Right atrium auricular region (tissue), 2 donors: ENCODE results near the gene DMD. TPM values are rescaled to one million over a fixed set of nuclear protein-coding genes. Genes with fewer than 3 reads are reported as not detected.

Source experiments
- DNase-seq: peaks from one replicate; pipeline ENCODE4 v3.0.0-alpha.2; 2019; ENCODE audit warnings: low spot score
- H3K27ac ChIP-seq, 2 donors: fragments of 200-600 bp; sonication (generic); 1 replicate in 1 of 2; 2 replicates in 1 of 2; pipeline ENCODE4 v1.5.1; 2016 to 2019
- H3K27me3 ChIP-seq, 2 donors: fragments of 200-600 bp; sonication (generic); one replicate each; pipeline versions ENCODE4 v1.5.1 to v1.6.0; 2017 to 2019
- H3K36me3 ChIP-seq: fragments of 200-600 bp; sonication (generic); one replicate; pipeline ENCODE4 v1.5.1; 2016
- H3K4me1 ChIP-seq, 2 donors: fragments of 200-600 bp; sonication (generic); one replicate each; pipeline versions ENCODE4 v1.5.1 to v1.6.0; 2017 to 2019
- H3K4me3 ChIP-seq, 2 donors: fragments of 200-600 bp; sonication (generic); 1 replicate in 1 of 2; 2 replicates in 1 of 2; pipeline ENCODE4 v1.5.1; 2017 to 2019; ENCODE audit warnings: mild to moderate bottlenecking in 1 of 2, moderate library complexity in 1 of 2
- H3K9me3 ChIP-seq, 2 donors: fragments of 200-600 bp; sonication (generic); one replicate each; pipeline ENCODE4 v1.5.1; 2019
- CTCF ChIP-seq, 2 donors: fragments of 200-600 bp; sonication (generic); IDR thresholded peaks; one replicate each; pipeline ENCODE4 v1.5.1; 2019; ENCODE audit warnings: antibody characterized with exemption in 2 of 2
- total RNA-seq, 2 donors: library from RNA; depleted of rRNA; stranded (reverse); fragments of >200 nt; gene quantifications; one replicate each; pipeline ENCODE4 v1.1.0, GENCODE V29; 2016

The DMD gene
- total RNA-seq, 2 donors from 2014 or later: 111 to 135 TPM

GRCh38 chrX:31421441-31421840, 1789.9 kb downstream of the DMD start:
- Histone ChIP-seq H3K36me3 (no peaks in the 10 kb centered on the region), H3K9me3 (no peaks in the 10 kb centered on the region), H3K4me3 (no peak overlapping the region), H3K27ac (no peak overlapping the region), H3K27me3 (no peaks in the 10 kb centered on the region), H3K4me1 (peaks cover 0 to 4% of the 10 kb centered on the region in 2 donors)
- no peak for TF ChIP-seq CTCF (IDR thresholded peaks at IDR 0.05)
- no peak for DNase-seq

GRCh38 chrX:31420711-31421151, 1790.6 kb downstream of the DMD start:
- DNase-seq: no peak
- H3K27ac ChIP-seq: no peak overlapping the region
- no peak for TF ChIP-seq CTCF (IDR thresholded peaks at IDR 0.05)
- no peaks in the 10 kb centered on the region for H3K36me3 ChIP-seq
- no peaks in the 10 kb centered on the region for H3K9me3 ChIP-seq
- peaks cover 0 to 4% of the 10 kb centered on the region in 2 donors for H3K4me1 ChIP-seq
- H3K4me3 ChIP-seq: no peak overlapping the region
- H3K27me3 ChIP-seq: no peaks in the 10 kb centered on the region

- Histone ChIP-seq H3K4me1 (peaks cover 0 to 4% of the 10 kb centered on the region in 2 donors), H3K36me3 (no peaks in the 10 kb centered on the region), H3K4me3 (no peak overlapping the region), H3K9me3 (no peaks in the 10 kb centered on the region), H3K27ac (no peak overlapping the region), H3K27me3 (no peaks in the 10 kb centered on the region)
- no peak for TF ChIP-seq CTCF (IDR thresholded peaks at IDR 0.05)
- DNase-seq: no peak
Measured at GRCh38 chrX:31420302-31420701, 1791.0 kb downstream of the DMD start.

GRCh38 chrX:31397119-31397518, 1814.2 kb downstream of the DMD start:
- Histone ChIP-seq H3K4me3 (no peak overlapping the region), H3K9me3 (no peaks in the 10 kb centered on the region), H3K36me3 (no peaks in the 10 kb centered on the region), H3K27me3 (no peaks in the 10 kb centered on the region), H3K4me1 (no peaks in the 10 kb centered on the region), H3K27ac (no peak overlapping the region)
- no peak for TF ChIP-seq CTCF (IDR thresholded peaks at IDR 0.05)
- DNase-seq: no peak

- no peaks in the 10 kb centered on the region for H3K27me3 ChIP-seq
- no peaks in the 10 kb centered on the region for H3K36me3 ChIP-seq
- H3K27ac ChIP-seq: no peak overlapping the region
- no peak for TF ChIP-seq CTCF (IDR thresholded peaks at IDR 0.05)
- H3K4me3 ChIP-seq: no peak overlapping the region
- DNase-seq: no peak
- H3K9me3 ChIP-seq: no peaks in the 10 kb centered on the region
- H3K4me1 ChIP-seq: no peaks in the 10 kb centered on the region
Measured at GRCh38 chrX:31392513-31392912, 1818.8 kb downstream of the DMD start.

GRCh38 chrX:31388946-31389345, 1822.4 kb downstream of the DMD start:
- Histone ChIP-seq H3K27ac (no peak overlapping the region), H3K9me3 (no peaks in the 10 kb centered on the region), H3K36me3 (no peaks in the 10 kb centered on the region), H3K4me3 (no peak overlapping the region), H3K4me1 (no peaks in the 10 kb centered on the region), H3K27me3 (no peaks in the 10 kb centered on the region)
- TF ChIP-seq CTCF (IDR thresholded peaks at IDR 0.05): no peak
- no peak for DNase-seq
